IMR-90 (cell line): Measurements from ENCODE around the gene BRSK1. TPM values are rescaled to one million over a fixed set of nuclear protein-coding genes. Genes with fewer than 3 reads are reported as not detected.

Experiments used
- ATAC-seq: fragments of 200-7000 bp; cut with Tn5 transposase; 2 replicates; pipeline ENCODE4 v1.9.1; 2020; ENCODE audit warnings: low read depth, mild to moderate bottlenecking, moderate library complexity
- BruUV-seq: library from RNA; stranded (reverse); fragments of 400-500 nt; replicated peaks from 2 replicates; lab custom pipeline; 2021; lab: Mats Ljungman, UMichigan
- CTCF ChIA-PET: fragments of 300-600 bp; formaldehyde crosslinking; extraction: SDS; loops from one replicate; lab custom pipeline; 2021; ENCODE audit warnings: antibody characterized with exemption; lab: Yijun Ruan, JAX
- POLR2A ChIA-PET: fragments of 300-600 bp; sonication (Branson Sonifier 250); formaldehyde crosslinking; loops from one replicate; lab custom pipeline; 2022; ENCODE audit warnings: antibody characterized with exemption; ENCODE audit not compliant: unreplicated experiment; lab: Charles Lee
- DNase-seq: peaks from one replicate; pipeline ENCODE4 v3.0.0; 2013
- H2AFZ ChIP-seq: replicated peaks from 2 replicates; pipeline ENCODE3; 2013; ENCODE audit warnings: low read length, mild to moderate bottlenecking; ENCODE audit not compliant: poor library complexity
- H2AK5ac ChIP-seq: 2 replicates; pipeline ENCODE4 v1.6.1; 2013; ENCODE audit warnings: low read depth, low read length, inconsistent platforms
- H2AK9ac ChIP-seq: replicated peaks from 2 replicates; pipeline ENCODE3; 2013; ENCODE audit warnings: mild to moderate bottlenecking, low read depth, low read length, moderate library complexity; ENCODE audit not compliant: poor library complexity
- H2BK120ac ChIP-seq: 2 replicates; pipeline ENCODE4 v1.6.1; 2013; ENCODE audit warnings: low read depth, low read length, inconsistent platforms
- H2BK15ac ChIP-seq: 3 replicates; pipeline ENCODE4 v1.6.1; 2013; ENCODE audit warnings: low read depth, low read length, inconsistent platforms
- H2BK20ac ChIP-seq: 2 replicates; pipeline ENCODE4 v1.6.1; 2013; ENCODE audit warnings: low read depth, mild to moderate bottlenecking, inconsistent platforms, low read length, moderate library complexity
- H2BK5ac ChIP-seq: 2 replicates; pipeline ENCODE4 v1.6.1; 2013; ENCODE audit warnings: mild to moderate bottlenecking, low read depth, low read length, inconsistent platforms; ENCODE audit not compliant: poor library complexity, severe bottlenecking
- H3K14ac ChIP-seq: replicated peaks from 2 replicates; pipeline ENCODE4 v1.6.1; 2013; ENCODE audit warnings: low read depth, low read length, inconsistent platforms
- H3K18ac ChIP-seq: 2 replicates; pipeline ENCODE4 v1.6.1; 2013; ENCODE audit warnings: low read depth, low read length, control low read depth
- H3K23ac ChIP-seq: 2 replicates; pipeline ENCODE4 v1.6.1; 2013; ENCODE audit warnings: low read depth, low read length, inconsistent platforms
- H3K27ac ChIP-seq: 2 replicates; pipeline ENCODE4 v1.5.1; 2013; ENCODE audit warnings: mild to moderate bottlenecking, control low read depth, low read length; ENCODE audit not compliant: insufficient read depth
- H3K27me3 ChIP-seq: 2 replicates; pipeline ENCODE4 v1.6.1; 2013; ENCODE audit warnings: low read length; ENCODE audit not compliant: control insufficient read depth, insufficient read depth
- H3K36me3 ChIP-seq: 2 replicates; pipeline ENCODE4 v1.6.1; 2013; ENCODE audit warnings: low read length, mixed read lengths; ENCODE audit not compliant: control insufficient read depth, insufficient read depth
- H3K4ac ChIP-seq: 2 replicates; pipeline ENCODE4 v1.6.1; 2013; ENCODE audit warnings: low read depth, low read length, inconsistent platforms
- H3K4me1 ChIP-seq: 2 replicates; pipeline ENCODE4 v1.6.1; 2013; ENCODE audit warnings: low read length, mixed read lengths; ENCODE audit not compliant: control insufficient read depth, insufficient read depth
- H3K4me2 ChIP-seq: 2 replicates; pipeline ENCODE4 v1.6.1; 2013; ENCODE audit warnings: low read depth, mild to moderate bottlenecking, control low read depth, low read length, moderate library complexity
- H3K4me3 ChIP-seq: 2 replicates; pipeline ENCODE4 v1.5.1; 2013; ENCODE audit warnings: low read depth, mild to moderate bottlenecking, control low read depth, low read length, moderate library complexity; ENCODE audit not compliant: insufficient read depth
- H3K56ac ChIP-seq: 2 replicates; pipeline ENCODE4 v1.6.1; 2013; ENCODE audit warnings: low read length, inconsistent platforms; ENCODE audit not compliant: insufficient read depth; ENCODE audit errors: extremely low read depth
- H3K79me1 ChIP-seq, 2 experiments: 2 replicates each; pipeline ENCODE4 v1.6.1; 2013; ENCODE audit warnings: low read length in 2 of 2, inconsistent platforms in 1 of 2, low read depth in 1 of 2
- H3K9ac ChIP-seq: 2 replicates; pipeline ENCODE4 v1.6.1; 2013; ENCODE audit warnings: low read depth, low read length, control low read depth
- H3K9me1 ChIP-seq: 2 replicates; pipeline ENCODE4 v1.6.1; 2013; ENCODE audit warnings: low read length, inconsistent platforms; ENCODE audit not compliant: insufficient read depth
- H3K9me3 ChIP-seq: 2 replicates; pipeline ENCODE4 v1.6.1; 2013; ENCODE audit warnings: low read length; ENCODE audit not compliant: control insufficient read depth, insufficient read depth
- H4K20me1 ChIP-seq: 2 replicates; pipeline ENCODE4 v1.6.1; 2013; ENCODE audit warnings: low read length, inconsistent platforms; ENCODE audit not compliant: insufficient read depth
- H4K5ac ChIP-seq: 2 replicates; pipeline ENCODE4 v1.6.1; 2013; ENCODE audit warnings: mild to moderate bottlenecking, low read depth, low read length, control low read depth
- H4K8ac ChIP-seq, 2 experiments: 2 replicates each; pipeline ENCODE4 v1.6.1; 2013; ENCODE audit warnings: low read depth in 2 of 2, low read length in 2 of 2, control low read depth in 1 of 2, inconsistent platforms in 1 of 2
- H4K91ac ChIP-seq: 2 replicates; pipeline ENCODE4 v1.6.1; 2013; ENCODE audit warnings: low read depth, low read length, inconsistent platforms; ENCODE audit not compliant: insufficient read depth
- BHLHE40 ChIP-seq: fragments of 150-350 bp; IDR thresholded peaks from 2 replicates; pipeline ENCODE4 v1.6.1; 2016; ENCODE audit warnings: mild to moderate bottlenecking, low read depth, low read length
- CEBPB ChIP-seq: IDR thresholded peaks from 2 replicates; pipeline ENCODE4 v1.6.1; 2012; ENCODE audit warnings: low read depth, low read length, improper control_type of control experiment
- CHD1 ChIP-seq: IDR thresholded peaks from 2 replicates; pipeline ENCODE4 v1.6.1; 2012; ENCODE audit warnings: low read depth, low read length, improper control_type of control experiment
- CTCF ChIP-seq: conservative IDR thresholded peaks from 2 replicates; pipeline ENCODE4 v1.5.1; 2012; ENCODE audit warnings: mild to moderate bottlenecking, low read depth, low read length, improper control_type of control experiment
- ELK1 ChIP-seq: fragments of 150-350 bp; IDR thresholded peaks from 2 replicates; pipeline ENCODE4 v1.6.1; 2016; ENCODE audit warnings: low read depth, mild to moderate bottlenecking, low read length, moderate library complexity, borderline replicate concordance
- FOS ChIP-seq: fragments of 150-350 bp; IDR thresholded peaks from 2 replicates; pipeline ENCODE4 v1.6.1; 2016; ENCODE audit warnings: low read depth, low read length
- MAFK ChIP-seq: IDR thresholded peaks from 2 replicates; pipeline ENCODE4 v1.6.1; 2012; ENCODE audit warnings: low read depth, low read length, improper control_type of control experiment
- MAZ ChIP-seq: IDR thresholded peaks from 2 replicates; pipeline ENCODE4 v1.6.1; 2012; ENCODE audit warnings: low read depth, mild to moderate bottlenecking, low read length, improper control_type of control experiment, moderate library complexity, borderline replicate concordance
- MXI1 ChIP-seq: IDR thresholded peaks from 2 replicates; pipeline ENCODE4 v1.6.1; 2012; ENCODE audit warnings: low read depth, mild to moderate bottlenecking, low read length, moderate library complexity, borderline replicate concordance
- NFE2L2 ChIP-seq: fragments of 150-350 bp; IDR thresholded peaks from 2 replicates; pipeline ENCODE4 v1.6.1; 2016; ENCODE audit warnings: low read depth, mild to moderate bottlenecking, low read length
- POLR2A ChIP-seq: IDR thresholded peaks from 2 replicates; pipeline ENCODE4 v1.6.1; 2012; ENCODE audit warnings: mild to moderate bottlenecking, low read depth, low read length
- RAD21 ChIP-seq: IDR thresholded peaks from 2 replicates; pipeline ENCODE4 v1.6.1; 2012; ENCODE audit warnings: low read length, improper control_type of control experiment
- RCOR1 ChIP-seq: IDR thresholded peaks from 2 replicates; pipeline ENCODE4 v1.6.1; 2012; ENCODE audit warnings: mild to moderate bottlenecking, low read length, improper control_type of control experiment; ENCODE audit not compliant: insufficient replicate concordance
- RFX5 ChIP-seq: IDR thresholded peaks from 2 replicates; pipeline ENCODE4 v1.8.0; 2012; ENCODE audit warnings: low read depth, mild to moderate bottlenecking, low read length, moderate library complexity
- SMC3 ChIP-seq: fragments of 150-350 bp; IDR thresholded peaks from 2 replicates; pipeline ENCODE4 v1.6.1; 2016; ENCODE audit warnings: low read depth, mild to moderate bottlenecking, antibody characterized with exemption, low read length, moderate library complexity
- USF2 ChIP-seq: fragments of 150-350 bp; IDR thresholded peaks from 2 replicates; pipeline ENCODE4 v1.6.1; 2017; ENCODE audit warnings: mild to moderate bottlenecking, antibody characterized with exemption, low read length, low read depth
- WGBS, 2 experiments: methylation state at CpG; one replicate each; pipeline versions ENCODE4 v1.1.5 to v1.1.7; 2013; ENCODE audit warnings: missing lambda C conversion rate in 2 of 2; ENCODE audit not compliant: insufficient read length in 1 of 2; ENCODE audit errors: extremely low coverage in 2 of 2; 5-methylcytosine and 5-hydroxymethylcytosine counted together
- dilution Hi-C: fragments of 300-500 bp; cut with HindIII; formaldehyde crosslinking; loops from one replicate; pipeline ENCODE4 v1.14.3; 2018; ENCODE audit warnings: low sequenced_read_pairs; ENCODE audit not compliant: unreplicated experiment
- in situ Hi-C: fragments of 300-500 bp; cut with MboI; formaldehyde crosslinking; loops from 3 replicates; pipeline ENCODE4 v1.14.3; 2019; ENCODE audit warnings: low sequenced_read_pairs, inconsistent platforms, mixed read lengths
- intact Hi-C: fragments of 100-400 bp; cut with micrococcal nuclease; formaldehyde crosslinking; loops from 2 replicates; pipeline ENCODE4 v1.10.0; 2022
- polyA plus RNA-seq, 3 experiments: library from polyadenylated mRNA; depleted of rRNA; stranded (reverse); fragments of >200 nt; gene quantifications; 2 replicates each; pipeline ENCODE4 v1.2.3, GENCODE V29; 2012; ENCODE audit warnings: low replicate concordance in 1 of 3
- total RNA-seq: library from RNA; depleted of rRNA; stranded (reverse); fragments of >200 nt; gene quantifications from 2 replicates; pipeline ENCODE4 v1.2.3, GENCODE V29; 2012

Gene BRSK1
- total and polyA plus RNA-seq, 2 of the 4 experiments (the other 2 are of a cell fraction) = 2.5 to 22.3 TPM

- Histone ChIP-seq H3K14ac (no peak overlapping the region), H3K9me1 (no peaks in the 10 kb centered on the region), H2BK15ac (no peak overlapping the region), H4K8ac (no peak overlapping the region), H4K5ac (no peak overlapping the region), H3K9me3 (no peaks in the 10 kb centered on the region), H3K36me3 (peaks cover 3% of the 10 kb centered on the region; the same call in 1 of the 2 replicates), H2AFZ (no peak overlapping the region), H3K4me1 (peaks cover 5% of the 10 kb centered on the region; the same call in 1 of the 2 replicates), H3K27me3 (peaks cover 39% of the 10 kb centered on the region), H4K20me1 (peaks cover 7% of the 10 kb centered on the region; the same call in 1 of the 2 replicates), H3K56ac (no peak overlapping the region), H2BK120ac (no peak overlapping the region), H3K4me3 (no peak overlapping the region), H2AK5ac (no peak overlapping the region), H3K27ac (no peak overlapping the region), H3K18ac (no peak overlapping the region), H2AK9ac (peak overlapping the region; percentile 55), H2BK20ac (no peak overlapping the region), H3K23ac (no peak overlapping the region), H3K4me2 (no peak overlapping the region), H4K91ac (no peak overlapping the region), H2BK5ac (no peak overlapping the region), H3K4ac (no peak overlapping the region), H3K9ac (no peak overlapping the region), H3K79me1 (no peaks in the 10 kb centered on the region)
- ChIA-PET CTCF (no interaction called here), POLR2A (no interaction called here)
- no TSS peak for BruUV-seq
- ATAC-seq (no peak), DNase-seq (no peak)
- in situ Hi-C loops (no loop called here), dilution Hi-C loops (no loop called here), intact Hi-C loops (no loop called here)
- no CpG with 5 or more reads among the region's 6 CpGs for WGBS, 2 experiments
- TF ChIP-seq MXI1 (no peak), USF2 (no peak), RCOR1 (no peak), CHD1 (no peak), MAZ (no peak), MAFK (no peak), RAD21 (no peak), POLR2A (no peak), ELK1 (no peak), RFX5 (no peak), CTCF (no peak), CEBPB (no peak), SMC3 (no peak), NFE2L2 (no peak), BHLHE40 (no peak), FOS (no peak)
Observed at GRCh38 chr19:55352040-55352439, 68.2 kb downstream of the BRSK1 start.
